NCI-H1417 (cell line): ENCODE data around the gene EIPR1.

ENCODE experiments used
- DNase-seq, 3 experiments: peaks; one replicate each; lab custom pipeline; 2025; lab: John Stamatoyannopoulos, UW

Gene EIPR1

GRCh38 chr2:3377612-3378432 is at the start of gene EIPR1:
Gene EIPR1, minus strand, starts transcription at chr2:3377818. Its CDS starts 129 bp downstream, at chr2:3377689.
- DNase-seq: peak; percentile 98 to 100 (median 99)

GRCh38 chr2:3427272-3427671 is 49.7 kb upstream of the EIPR1 start:
- DNase-seq: peak in 2 of 3 experiments; percentile 50 to 89

GRCh38 chr2:3426615-3427014 is 49.0 kb upstream of the EIPR1 start:
- no peak for DNase-seq

DNA sequence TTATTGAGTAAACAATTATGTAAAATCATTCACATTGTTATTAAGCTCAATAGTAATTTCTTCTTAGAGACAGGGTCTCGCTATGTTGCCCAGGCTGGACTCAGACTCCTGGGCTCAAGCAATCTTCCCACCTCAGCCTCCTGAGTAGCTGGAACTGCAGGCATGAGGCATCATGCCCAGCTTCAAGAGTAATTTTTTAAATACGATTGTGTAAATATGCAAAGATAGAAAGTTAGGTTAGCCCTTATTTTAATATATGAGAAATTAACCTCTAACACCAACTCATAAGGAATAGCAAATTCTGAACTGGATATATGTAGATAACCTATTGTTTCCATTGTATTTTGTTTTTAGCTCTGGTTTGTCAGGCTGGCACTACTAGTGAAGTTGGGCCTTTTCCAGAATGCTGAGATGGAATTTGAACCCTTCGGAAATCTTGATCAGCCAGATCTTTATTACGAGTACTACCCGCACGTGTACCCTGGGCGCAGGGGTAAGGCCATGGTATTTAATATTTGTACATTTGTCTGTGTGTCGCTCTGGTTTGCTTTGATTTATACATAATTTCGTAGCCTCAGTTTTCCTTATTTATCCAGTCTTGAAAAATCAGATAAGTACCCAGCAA is 46.7 kb upstream of the EIPR1 start:
- no peak for DNase-seq

DNA sequence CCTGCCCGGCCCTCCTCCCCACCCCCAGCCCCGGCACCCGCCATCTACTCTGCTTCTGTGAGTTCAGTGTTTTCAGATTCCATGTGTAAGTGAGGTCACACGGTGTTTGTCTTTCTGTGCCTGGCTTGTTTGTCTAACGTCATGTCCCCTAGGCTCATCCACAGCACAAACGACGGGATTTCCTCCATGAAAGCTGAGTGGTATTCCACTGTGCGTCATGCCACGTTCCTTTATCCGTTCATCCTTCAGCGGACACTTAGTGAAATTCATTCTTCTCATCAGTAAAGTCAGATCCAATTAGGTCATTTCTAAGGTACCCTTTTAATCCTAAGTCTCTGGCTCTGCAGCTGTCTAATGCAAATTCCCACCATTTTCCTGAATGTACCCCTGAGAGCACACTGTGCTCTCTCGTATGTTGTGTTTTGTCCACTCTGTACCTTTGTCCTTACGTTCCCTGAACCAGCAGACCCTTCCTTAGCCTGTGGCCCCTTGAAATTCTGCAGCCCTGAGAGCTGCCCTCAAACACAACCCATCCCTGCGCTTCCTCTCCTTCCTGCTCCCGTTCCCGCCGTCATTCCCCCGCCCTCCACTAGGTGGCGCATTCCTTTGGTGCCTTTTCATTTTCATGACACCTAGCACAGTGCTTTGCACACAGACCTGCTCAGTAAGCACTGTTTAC is 46.0 kb upstream of the EIPR1 start:
- peak; percentile 39 to 69 (median 66) for DNase-seq

- DNase-seq: no peak
Observed at GRCh38 chr2:3422161-3422779, 44.7 kb upstream of the EIPR1 start.

GRCh38 chr2:3421580-3421979 is 44.0 kb upstream of the EIPR1 start:
- DNase-seq: no peak

DNA sequence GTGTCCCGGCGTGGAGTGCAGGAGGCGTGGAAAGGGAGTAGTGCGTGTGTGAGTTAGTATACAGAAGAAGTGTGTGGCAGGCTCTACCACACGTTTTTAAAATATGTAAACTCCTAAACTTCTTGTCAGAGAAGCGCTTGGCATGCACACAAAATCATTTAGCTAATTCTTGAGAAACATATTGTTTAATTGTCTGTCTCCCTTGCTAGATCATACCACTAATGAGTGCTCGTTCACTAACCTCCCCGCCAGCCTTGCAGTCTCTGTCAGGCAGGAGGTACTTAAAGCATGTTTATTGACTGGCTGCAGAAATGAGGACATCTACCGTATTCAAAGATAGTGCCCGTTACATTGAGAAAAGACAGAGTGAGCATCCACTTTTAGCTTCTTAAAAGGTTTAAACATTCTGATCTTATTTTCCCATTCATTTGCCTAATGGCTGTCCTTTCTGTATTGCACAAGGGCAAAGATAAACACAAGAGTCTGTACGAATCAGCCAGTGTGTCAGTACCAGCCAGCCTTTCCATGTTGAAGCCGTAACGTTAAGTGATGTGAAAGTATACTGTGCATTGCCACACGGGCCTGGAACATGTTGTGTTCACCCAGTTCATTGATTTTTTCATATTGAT is 43.3 kb upstream of the EIPR1 start:
- DNase-seq: peak in 2 of 3 experiments; percentile 20 to 21

DNA sequence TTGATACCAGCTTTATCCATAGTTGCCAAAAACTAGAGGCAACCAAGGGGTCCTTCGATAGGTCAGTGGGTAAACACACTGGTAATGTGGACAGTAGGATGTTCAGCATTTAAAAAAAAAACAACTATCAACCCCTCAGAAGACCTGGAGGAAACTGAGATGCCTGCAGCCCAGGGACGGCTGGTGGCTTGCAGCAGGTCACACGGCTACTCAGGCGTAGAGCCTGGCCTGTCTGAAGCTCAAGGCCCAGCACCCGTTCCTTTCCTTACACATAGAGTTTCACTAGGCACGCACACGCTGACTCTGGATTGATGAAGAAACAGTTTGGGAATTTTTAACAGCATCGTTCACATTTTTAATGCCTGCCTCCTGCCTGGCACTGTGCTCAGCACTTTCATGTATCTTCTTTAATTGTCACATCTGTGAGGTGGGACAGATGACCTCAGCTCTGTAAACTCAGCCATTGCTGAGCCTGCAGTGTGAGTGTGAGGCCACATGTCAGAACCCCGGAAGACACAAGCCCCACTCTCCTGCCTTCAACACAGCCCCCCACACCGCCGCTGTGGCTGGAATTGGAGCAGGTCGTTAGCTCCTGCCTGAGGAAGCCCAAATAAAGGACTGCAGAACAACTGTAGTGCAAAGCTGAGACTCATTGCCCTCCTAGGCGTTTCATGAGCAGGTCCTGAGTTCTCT is 42.6 kb upstream of the EIPR1 start:
- DNase-seq: no peak

DNA sequence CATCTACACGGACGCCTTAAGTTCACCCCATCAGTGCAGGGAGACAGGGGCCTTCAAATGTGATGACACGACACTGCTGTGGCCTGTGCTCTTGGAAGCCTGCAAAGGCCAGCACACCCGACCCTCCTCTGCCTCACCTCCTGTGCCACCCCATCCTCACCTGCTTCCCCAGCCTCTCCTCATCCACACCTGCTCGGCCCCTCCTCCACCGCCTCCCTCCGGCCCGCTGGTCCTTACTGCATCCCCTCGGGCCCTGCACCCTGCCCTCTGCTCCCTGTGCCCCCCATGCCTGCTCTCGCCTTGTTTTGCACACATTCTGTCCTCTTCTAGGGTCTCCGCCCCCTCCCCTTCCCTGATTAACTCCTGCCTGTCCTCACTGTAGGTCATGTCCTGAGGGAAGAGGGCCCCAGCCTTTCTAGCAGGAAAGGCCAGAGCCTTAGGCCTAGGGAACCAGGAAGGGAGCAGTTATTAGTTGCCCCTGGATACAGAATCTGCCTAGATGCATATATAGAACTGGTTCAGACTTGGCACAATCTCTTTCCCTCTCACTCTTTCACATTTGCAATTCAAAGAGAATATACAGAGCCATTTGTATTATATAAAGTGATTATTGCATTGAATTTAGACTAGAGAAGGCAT is 41.3 kb upstream of the EIPR1 start:
- no peak for DNase-seq

GRCh38 chr2:3414133-3414860 is 36.7 kb upstream of the EIPR1 start:
- no peak for DNase-seq

GRCh38 chr2:3413697-3414096 is 36.1 kb upstream of the EIPR1 start:
- DNase-seq: peak in 1 of 3 experiments; percentile 11

- no peak for DNase-seq
Observed at GRCh38 chr2:3411103-3411502, 33.5 kb upstream of the EIPR1 start.

DNA sequence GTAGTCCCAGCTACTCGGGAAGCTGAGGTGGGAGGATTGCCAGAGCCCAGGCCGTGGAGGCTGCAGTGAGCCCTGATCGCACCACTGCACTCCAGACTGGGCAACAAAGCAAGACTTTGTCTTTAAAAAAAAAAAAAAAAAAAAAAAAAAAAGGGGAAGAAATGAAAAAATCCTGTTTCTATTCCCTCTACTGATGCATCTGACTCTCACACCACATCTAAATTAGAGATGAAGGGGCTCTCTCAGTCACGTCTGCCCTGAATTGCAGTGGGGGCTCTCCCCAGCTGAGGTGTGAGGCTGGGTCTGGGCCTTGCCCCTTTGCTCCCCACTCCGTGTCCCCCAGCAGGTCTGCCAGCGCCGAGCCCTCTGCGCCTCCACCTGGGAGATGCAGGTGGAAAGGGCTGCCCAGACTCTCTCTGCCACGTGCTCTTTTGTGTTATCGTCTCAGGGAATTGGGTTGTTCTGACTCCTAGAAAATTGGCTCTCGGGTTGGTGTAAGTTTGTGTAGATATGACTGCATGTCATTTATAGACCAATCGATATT is 32.1 kb upstream of the EIPR1 start:
- DNase-seq: no peak

DNA sequence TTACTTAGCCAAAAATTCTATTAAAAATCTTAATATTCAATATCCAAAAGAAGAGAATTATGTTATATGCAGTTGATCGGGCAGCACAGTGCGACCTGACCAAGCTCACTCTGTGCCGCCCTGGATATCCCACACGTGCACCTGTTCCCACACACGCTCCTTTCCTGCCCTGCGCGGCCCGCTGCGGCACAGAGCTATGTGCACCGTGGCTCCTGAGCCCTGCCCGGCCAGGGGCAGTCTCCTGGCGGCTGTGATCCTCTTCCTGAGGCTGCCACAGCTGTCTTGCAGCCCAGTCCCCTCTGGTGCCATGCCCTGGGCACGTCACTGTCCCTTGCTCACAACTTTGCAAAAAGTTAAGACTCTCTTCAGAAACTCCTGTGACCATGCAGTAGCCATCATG is 31.2 kb upstream of the EIPR1 start:
- no peak for DNase-seq

- peak in 1 of 3 experiments; percentile 7 for DNase-seq
Observed at GRCh38 chr2:3406501-3406900, 28.9 kb upstream of the EIPR1 start.

GRCh38 chr2:3405876-3406275 is 28.3 kb upstream of the EIPR1 start:
- DNase-seq: no peak

DNA sequence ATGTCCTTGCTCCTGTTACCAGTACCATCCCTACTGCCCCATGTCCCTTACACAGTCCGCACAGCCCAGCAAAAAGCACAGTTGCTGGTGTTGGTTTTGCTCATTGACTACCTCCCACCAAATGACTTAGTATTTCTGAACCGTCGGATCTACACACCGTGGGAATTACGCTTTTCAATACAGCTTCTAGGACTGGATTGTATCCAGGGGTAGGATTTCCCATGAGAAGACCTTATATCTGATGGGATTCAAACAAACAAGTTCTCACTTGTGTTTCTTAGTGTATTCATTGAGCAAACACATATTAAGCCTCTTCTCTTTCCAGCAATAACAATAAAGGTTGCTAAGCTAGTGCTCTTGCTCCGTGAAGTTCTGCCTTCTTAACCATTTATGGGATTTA is 27.7 kb upstream of the EIPR1 start:
- DNase-seq: no peak

DNA sequence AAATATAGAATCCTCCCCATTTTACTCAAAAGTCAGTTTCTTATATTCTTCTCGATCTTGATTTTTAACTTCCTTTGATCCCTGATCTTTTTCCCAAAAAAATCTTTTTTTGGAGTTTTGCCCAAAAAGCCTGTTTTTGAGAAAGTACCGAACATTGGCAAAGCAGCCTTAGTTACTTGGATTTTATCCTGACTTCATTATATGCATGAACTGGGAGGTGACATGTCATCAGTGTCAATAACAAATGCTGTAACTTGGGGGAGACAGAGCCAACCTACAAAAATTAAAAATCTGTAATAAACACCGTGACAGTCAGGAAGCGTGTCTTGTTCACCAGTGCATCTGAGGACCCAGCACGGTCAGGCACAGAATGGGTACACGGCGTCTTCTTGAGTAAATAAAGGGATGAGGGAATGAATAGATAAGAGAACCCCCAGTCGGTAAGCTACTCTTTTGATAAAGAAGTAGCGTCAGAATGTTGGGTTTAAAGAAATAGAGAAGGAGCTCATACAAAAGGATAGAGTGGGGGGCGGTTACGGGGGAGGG is 26.8 kb upstream of the EIPR1 start:
- no peak for DNase-seq
